NCI-H446 treated with DMSO at 0.1 percent for 48 hours (cell line): ENCODE data around the gene NKX3-2.

ENCODE experiments used
- DNase-seq: peaks from one replicate; lab custom pipeline; 2025; lab: John Stamatoyannopoulos, UW

The NKX3-2 gene

GRCh38 chr4:13498469-13498868, 45.8 kb downstream of the NKX3-2 start:
- no peak for DNase-seq

- no peak for DNase-seq
Measured at GRCh38 chr4:13496605-13497004, 47.7 kb downstream of the NKX3-2 start.

- no peak for DNase-seq
Measured at GRCh38 chr4:13495753-13496152, 48.6 kb downstream of the NKX3-2 start.

GRCh38 chr4:13493793-13494192, 50.5 kb downstream of the NKX3-2 start:
- no peak for DNase-seq

- no peak for DNase-seq
Measured at GRCh38 chr4:13492747-13493146, 51.6 kb downstream of the NKX3-2 start.
